Measurements from ENCODE around the gene REEP1.

Gene REEP1

DNA sequence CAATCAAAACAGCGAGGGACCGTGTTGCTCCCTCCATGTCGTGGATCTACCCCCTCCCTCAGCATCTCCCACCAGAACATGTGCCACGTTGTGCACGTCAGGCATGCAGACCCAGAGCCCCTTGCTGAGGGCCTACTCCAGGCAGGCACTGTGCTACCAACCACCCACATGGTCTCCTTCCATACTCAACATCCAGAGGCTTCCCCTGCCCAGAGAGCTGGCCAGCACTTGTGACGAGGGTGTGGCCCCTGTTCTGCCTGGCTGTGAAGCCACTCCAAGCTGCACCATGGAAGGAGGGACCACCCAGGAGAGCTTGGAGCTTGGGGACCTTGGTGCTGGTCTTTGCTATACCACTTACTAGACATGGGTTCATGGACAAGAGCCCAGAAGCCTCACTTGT lies 40.5 kb downstream of the REEP1 start:
- Histone ChIP-seq H3K27ac (peak overlapping the region; percentile 56 to 78), H3K4me3 (no peak overlapping the region)
- TF ChIP-seq CTCF (IDR thresholded peaks at IDR 0.05), result no peak
- DNase-seq (ENCODE audit: low spot score), result no peak

DNA sequence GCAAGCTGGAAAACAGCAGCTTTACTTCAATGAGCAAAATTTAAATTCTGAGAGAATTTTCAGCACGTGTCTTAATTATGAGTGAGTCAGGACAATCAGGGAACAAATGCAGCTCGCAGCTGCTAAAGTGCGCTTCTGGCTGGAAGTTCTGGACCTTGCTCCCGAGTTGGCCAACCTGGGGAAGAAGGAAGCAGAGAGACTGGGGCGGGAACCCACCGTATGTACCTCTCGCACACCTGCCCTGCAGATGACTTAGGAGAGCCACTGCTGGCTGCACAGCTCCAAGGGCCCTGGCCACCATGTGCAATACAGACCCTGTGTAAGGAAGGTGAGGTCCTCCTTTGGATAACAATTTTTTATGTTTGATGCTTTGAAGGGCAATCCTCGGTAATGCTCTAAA lies 42.4 kb downstream of the REEP1 start:
- no peak for DNase-seq (ENCODE audit: low spot score)
- no peak for TF ChIP-seq CTCF (IDR thresholded peaks at IDR 0.05)
- no peak overlapping the region for H3K4me3 ChIP-seq
- no peak overlapping the region for H3K27ac ChIP-seq

DNA sequence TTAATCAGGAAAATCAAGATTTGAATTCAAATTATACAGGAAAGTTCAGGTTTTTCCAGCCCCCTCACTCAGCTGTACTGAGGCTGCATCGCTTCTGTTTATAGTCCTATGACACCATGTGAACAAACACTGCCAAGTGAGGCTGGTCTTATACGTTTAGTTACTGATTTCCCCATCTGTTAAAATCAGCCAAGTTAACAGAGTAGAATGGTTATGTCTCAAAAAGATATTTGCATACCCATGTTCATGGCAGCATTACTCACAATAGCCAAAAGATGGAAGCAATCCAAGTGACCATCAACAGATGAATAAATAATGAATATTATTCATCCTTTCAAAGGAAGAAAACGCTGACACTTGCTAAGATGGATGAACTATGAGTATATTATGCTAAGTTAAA lies 43.8 kb downstream of the REEP1 start:
- Histone ChIP-seq H3K27ac (no peak overlapping the region), H3K4me3 (no peak overlapping the region)
- TF ChIP-seq CTCF (IDR thresholded peaks at IDR 0.05), result no peak
- DNase-seq (ENCODE audit: low spot score), result no peak

DNA sequence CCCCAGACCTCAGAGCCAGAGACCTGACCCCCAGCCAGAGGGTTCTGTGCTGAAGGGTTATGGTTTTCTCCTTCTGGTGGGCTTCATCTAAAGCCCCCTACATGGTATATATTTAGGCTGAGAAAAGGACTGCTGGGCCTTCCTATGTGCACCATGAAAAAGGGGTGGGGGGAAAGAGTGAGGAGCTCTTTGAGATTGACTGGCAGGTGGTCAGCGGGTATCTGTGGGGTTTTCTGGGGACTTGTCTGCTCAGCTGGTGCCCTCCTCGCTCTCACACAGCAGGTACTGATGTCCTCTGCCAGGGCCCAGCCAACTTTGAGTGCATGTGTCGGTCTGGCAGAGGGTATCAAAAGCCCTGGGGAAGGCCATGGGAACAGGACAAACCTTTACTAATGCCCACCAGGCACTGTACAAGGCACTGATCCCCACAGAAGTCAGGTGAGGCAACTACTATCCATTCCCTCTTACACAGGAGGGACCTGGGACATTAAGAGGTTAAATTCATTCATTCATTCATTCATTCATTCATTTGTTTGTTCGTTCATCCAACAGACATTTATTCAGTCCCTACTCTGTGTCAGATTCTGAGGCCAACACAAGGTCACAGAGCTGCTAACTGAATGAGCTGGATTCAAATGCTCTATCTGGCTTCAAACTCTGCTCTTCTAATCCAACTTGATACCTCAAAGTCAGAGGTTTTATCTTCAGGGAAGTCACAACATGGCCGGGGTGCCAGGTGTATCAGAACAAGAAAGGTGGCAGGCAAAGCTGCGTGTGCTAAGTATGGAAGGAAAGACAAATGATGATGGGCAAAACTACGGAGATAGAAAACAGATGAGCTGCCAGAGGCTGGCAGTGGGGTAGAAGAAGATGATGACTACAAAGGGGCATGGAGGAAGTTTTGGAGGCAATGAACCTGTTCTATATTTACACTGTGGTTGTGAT lies 44.6 kb downstream of the REEP1 start:
- TF ChIP-seq CTCF (IDR thresholded peaks at IDR 0.05), result no peak
- no peak overlapping the region for H3K27ac ChIP-seq
- H3K4me3 ChIP-seq, result no peak overlapping the region
- DNase-seq (ENCODE audit: low spot score), result no peak

GRCh38 chr2:86291328-86291662 lies 46.1 kb downstream of the REEP1 start:
- TF ChIP-seq CTCF (IDR thresholded peaks at IDR 0.05), result no peak
- no peak for DNase-seq (ENCODE audit: low spot score)
- peak overlapping the region in 1 of 2 donors; percentile 25 for H3K27ac ChIP-seq
- H3K4me3 ChIP-seq, result no peak overlapping the region

GRCh38 chr2:86290596-86291327 lies 46.7 kb downstream of the REEP1 start:
- Histone ChIP-seq H3K4me3 (no peak overlapping the region), H3K27ac (peak overlapping the region in 1 of 2 donors; percentile 25)
- no peak for TF ChIP-seq CTCF (IDR thresholded peaks at IDR 0.05)
- DNase-seq (ENCODE audit: low spot score), result no peak

Data from coronary artery (tissue), 2 donors.